H9 (cell line): Measurements from ENCODE around the gene BPIFB1. TPM values are rescaled to one million over a fixed set of nuclear protein-coding genes. Genes with fewer than 3 reads are reported as not detected.

Experiments used
- DNase-seq: peaks from one replicate; pipeline ENCODE4 v3.0.0-alpha.2; 2017
- H2AFZ ChIP-seq: one replicate; pipeline ENCODE4 v1.6.1; 2013; ENCODE audit warnings: mild to moderate bottlenecking, low read length, control low read depth, moderate library complexity
- H2AK5ac ChIP-seq: 2 replicates; pipeline ENCODE4 v1.6.1; 2013; ENCODE audit warnings: low read length, control low read depth, mixed read lengths; ENCODE audit not compliant: insufficient read length
- H2BK120ac ChIP-seq: one replicate; pipeline ENCODE4 v1.6.1; 2013; ENCODE audit warnings: low read depth, mild to moderate bottlenecking, low read length, control low read depth, inconsistent platforms; ENCODE audit not compliant: poor library complexity, severe bottlenecking
- H2BK12ac ChIP-seq: 2 replicates; pipeline ENCODE4 v1.6.1; 2013; ENCODE audit warnings: low read length, control low read depth, mixed read lengths, low read depth; ENCODE audit not compliant: insufficient read length
- H2BK15ac ChIP-seq: 2 replicates; pipeline ENCODE4 v1.6.1; 2013; ENCODE audit warnings: low read depth, low read length, control low read depth
- H2BK20ac ChIP-seq: one replicate; pipeline ENCODE4 v1.6.1; 2013; ENCODE audit warnings: low read depth, mild to moderate bottlenecking, low read length, control low read depth, inconsistent platforms; ENCODE audit not compliant: poor library complexity, severe bottlenecking
- H2BK5ac ChIP-seq: 2 replicates; pipeline ENCODE4 v1.6.1; 2013; ENCODE audit warnings: low read length, control low read depth, mixed read lengths; ENCODE audit not compliant: insufficient read length
- H3K14ac ChIP-seq: 2 replicates; pipeline ENCODE4 v1.6.1; 2013; ENCODE audit warnings: low read length, control low read depth; ENCODE audit not compliant: insufficient read depth
- H3K18ac ChIP-seq: 2 replicates; pipeline ENCODE4 v1.6.1; 2013; ENCODE audit warnings: low read depth, mild to moderate bottlenecking, mixed read lengths, low read length, control low read depth; ENCODE audit not compliant: insufficient read length
- H3K23ac ChIP-seq: 2 replicates; pipeline ENCODE4 v1.6.1; 2013; ENCODE audit warnings: low read length, control low read depth, mixed read lengths, low read depth; ENCODE audit not compliant: insufficient read length
- H3K23me2 ChIP-seq: 2 replicates; pipeline ENCODE4 v1.6.1; 2013; ENCODE audit warnings: low read depth, mild to moderate bottlenecking, mixed read lengths, low read length, control low read depth; ENCODE audit not compliant: insufficient read length, poor library complexity, severe bottlenecking
- H3K27ac ChIP-seq: 2 replicates; pipeline ENCODE4 v1.5.1; 2013; ENCODE audit warnings: low read length, control low read depth, mixed read lengths, low read depth; ENCODE audit not compliant: insufficient read length
- H3K27me3 ChIP-seq: 2 replicates; pipeline ENCODE4 v1.6.1; 2013; ENCODE audit warnings: low read length, control low read depth, inconsistent platforms; ENCODE audit not compliant: insufficient read depth
- H3K4ac ChIP-seq: 2 replicates; pipeline ENCODE4 v1.6.1; 2013; ENCODE audit warnings: low read depth, mild to moderate bottlenecking, control low read depth, inconsistent platforms, low read length, moderate library complexity
- H3K4me1 ChIP-seq: 2 replicates; pipeline ENCODE4 v1.6.1; 2013; ENCODE audit warnings: low read length, control low read depth, inconsistent platforms; ENCODE audit not compliant: insufficient read depth
- H3K4me2 ChIP-seq: 2 replicates; pipeline ENCODE4 v1.6.1; 2013; ENCODE audit warnings: low read length, control low read depth, mixed read lengths; ENCODE audit not compliant: insufficient read length, insufficient read depth
- H3K56ac ChIP-seq: 2 replicates; pipeline ENCODE4 v1.6.1; 2013; ENCODE audit warnings: low read depth, mild to moderate bottlenecking, mixed read lengths, low read length, control low read depth; ENCODE audit not compliant: insufficient read length
- H3K79me1 ChIP-seq: 2 replicates; pipeline ENCODE4 v1.6.1; 2013; ENCODE audit warnings: low read depth, mild to moderate bottlenecking, moderate library complexity, low read length, control low read depth, inconsistent platforms; ENCODE audit not compliant: insufficient read depth, poor library complexity, severe bottlenecking
- H3K79me2 ChIP-seq: 2 replicates; pipeline ENCODE4 v1.6.1; 2013; ENCODE audit warnings: low read length, control low read depth, inconsistent platforms; ENCODE audit not compliant: insufficient read depth
- H3K9ac ChIP-seq: 2 replicates; pipeline ENCODE4 v1.6.1; 2013; ENCODE audit warnings: low read length, control low read depth, mixed read lengths; ENCODE audit not compliant: insufficient read length; ENCODE audit errors: extremely low read depth
- H3K9me3 ChIP-seq: one replicate; pipeline ENCODE4 v1.6.1; 2013; ENCODE audit warnings: low read depth, low read length, inconsistent platforms; ENCODE audit not compliant: control insufficient read depth
- H3T11ph ChIP-seq: one replicate; pipeline ENCODE4 v1.6.1; 2013; ENCODE audit warnings: mild to moderate bottlenecking, low read length, control low read depth, inconsistent platforms
- H4K20me1 ChIP-seq: one replicate; pipeline ENCODE4 v1.6.1; 2013; ENCODE audit not compliant: control insufficient read depth, insufficient read length, insufficient read depth
- H4K5ac ChIP-seq: 2 replicates; pipeline ENCODE4 v1.6.1; 2013; ENCODE audit warnings: low read depth, mild to moderate bottlenecking, mixed read lengths, low read length, control low read depth; ENCODE audit not compliant: insufficient read length
- H4K8ac ChIP-seq: replicated peaks from 2 replicates; pipeline ENCODE4 v1.6.1; 2013; ENCODE audit warnings: low read length, control low read depth, mixed read lengths, low read depth; ENCODE audit not compliant: insufficient read length
- H4K91ac ChIP-seq: 2 replicates; pipeline ENCODE4 v1.6.1; 2013; ENCODE audit warnings: low read depth, mild to moderate bottlenecking, moderate library complexity, mixed read lengths, low read length, control low read depth; ENCODE audit not compliant: insufficient read length
- H3K27ac Mint-ChIP-seq, 3 experiments: 2 replicates in 2 of 3; 3 replicates in 1 of 3; pipeline ENCODE4 v1.8.0; 2020 to 2021; ENCODE audit warnings: mixed read lengths in 3 of 3, mild to moderate bottlenecking in 1 of 3, moderate library complexity in 1 of 3
- H3K27me3 Mint-ChIP-seq: 2 replicates; pipeline ENCODE4 v1.8.0; 2021; ENCODE audit warnings: low read depth, mild to moderate bottlenecking, moderate library complexity, mixed read lengths
- H3K36me3 Mint-ChIP-seq, 3 experiments: 2 replicates in 2 of 3; 3 replicates in 1 of 3; pipeline ENCODE4 v1.8.0; 2020 to 2021; ENCODE audit warnings: low read depth in 3 of 3, mixed read lengths in 3 of 3; ENCODE audit not compliant: insufficient read depth in 1 of 3
- H3K4me1 Mint-ChIP-seq, 2 experiments: 2 replicates each; pipeline ENCODE4 v1.8.0; 2020; ENCODE audit warnings: mixed read lengths in 2 of 2
- H3K4me3 Mint-ChIP-seq, 2 experiments: 2 replicates in 1 of 2; 3 replicates in 1 of 2; pipeline ENCODE4 v1.8.0; 2020 to 2021; ENCODE audit warnings: mild to moderate bottlenecking in 2 of 2, mixed read lengths in 2 of 2, moderate library complexity in 1 of 2
- H3K9me3 Mint-ChIP-seq, 2 experiments: 2 replicates in 1 of 2; 3 replicates in 1 of 2; pipeline ENCODE4 v1.8.0; 2020; ENCODE audit warnings: mild to moderate bottlenecking in 2 of 2, mixed read lengths in 2 of 2, moderate library complexity in 1 of 2
- WGBS: extraction: QIAGEN DNeasy Blood & Tissue Kit; methylation state at CpG from one replicate; pipeline ENCODE4 v1.1.7; 2013; ENCODE audit warnings: missing lambda C conversion rate, low lambda C conversion rate, mixed read lengths; ENCODE audit not compliant: insufficient read length; ENCODE audit errors: extremely low coverage; 5-methylcytosine and 5-hydroxymethylcytosine counted together
- total RNA-seq: library from RNA; stranded (reverse); gene quantifications from 2 replicates; pipeline ENCODE4 v1.2.1, GENCODE V29; 2021
- TF ChIP-seq, protein P1 (sequence below): fragments of 200-600 bp; sonication (generic); conservative IDR thresholded peaks from 3 replicates; pipeline ENCODE4 v1.8.0; 2021; ENCODE audit warnings: antibody characterized with exemption, mild to moderate bottlenecking

The BPIFB1 gene
- total RNA-seq, 1 experiment from 2014 or later: not detected

DNA sequence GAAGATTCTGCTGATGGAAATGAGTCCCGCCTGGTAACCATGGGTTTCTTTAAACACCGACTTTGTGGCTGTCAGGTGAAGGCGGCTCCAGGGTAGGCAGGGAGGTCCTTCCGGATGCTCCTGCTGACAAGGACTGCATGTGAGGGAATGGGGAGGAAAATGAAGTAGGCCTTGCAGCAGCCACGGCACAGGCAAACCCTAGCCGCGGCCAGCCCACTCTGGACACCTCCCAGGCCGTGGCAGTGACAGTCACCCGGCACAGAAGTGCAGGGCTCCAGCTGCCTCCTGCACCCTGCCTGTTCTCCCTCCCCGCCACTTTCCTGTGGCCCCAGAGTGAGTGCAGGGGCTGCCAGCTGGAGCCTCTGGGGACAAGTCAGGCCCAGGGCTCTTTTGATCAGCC lies 21.0 kb downstream of the BPIFB1 start:
- Histone ChIP-seq H3K23ac (no peak overlapping the region), H3T11ph (no peak overlapping the region), H3K27ac (no peak overlapping the region), H3K4me1 (no peaks in the 10 kb centered on the region), H3K79me2 (no peaks in the 10 kb centered on the region), H2AK5ac (no peak overlapping the region), H3K14ac (no peak overlapping the region), H3K9ac (no peak overlapping the region), H4K91ac (no peak overlapping the region), H2BK5ac (no peak overlapping the region), H2BK12ac (no peak overlapping the region), H3K18ac (no peak overlapping the region), H3K56ac (no peak overlapping the region), H4K8ac (no peak overlapping the region), H2BK20ac (no peak overlapping the region), H4K5ac (no peak overlapping the region), H3K23me2 (no peaks in the 10 kb centered on the region), H3K4me2 (no peak overlapping the region), H2BK15ac (no peak overlapping the region), H3K79me1 (no peaks in the 10 kb centered on the region), H4K20me1 (no peaks in the 10 kb centered on the region), H3K4ac (no peak overlapping the region), H3K27me3 (no peaks in the 10 kb centered on the region), H2BK120ac (no peak overlapping the region), H3K9me3 (no peaks in the 10 kb centered on the region), H2AFZ (no peak overlapping the region)
- Mint-ChIP-seq H3K4me3 (no peak overlapping the region), H3K36me3 (no peaks in the 10 kb centered on the region; a peak in 1 of 7 replicates), H3K4me1 (peaks cover 3% of the 10 kb centered on the region in 2 experiments; a peak in 2 of 4 replicates), H3K27ac (no peak overlapping the region), H3K27me3 (peaks cover 7% of the 10 kb centered on the region), H3K9me3 (peaks cover 0 to 3% of the 10 kb centered on the region in 2 experiments; a peak in 2 of 5 replicates)
- no CpG with 5 or more reads among the region's 10 CpGs for WGBS
- TF ChIP-seq, protein P1, sequence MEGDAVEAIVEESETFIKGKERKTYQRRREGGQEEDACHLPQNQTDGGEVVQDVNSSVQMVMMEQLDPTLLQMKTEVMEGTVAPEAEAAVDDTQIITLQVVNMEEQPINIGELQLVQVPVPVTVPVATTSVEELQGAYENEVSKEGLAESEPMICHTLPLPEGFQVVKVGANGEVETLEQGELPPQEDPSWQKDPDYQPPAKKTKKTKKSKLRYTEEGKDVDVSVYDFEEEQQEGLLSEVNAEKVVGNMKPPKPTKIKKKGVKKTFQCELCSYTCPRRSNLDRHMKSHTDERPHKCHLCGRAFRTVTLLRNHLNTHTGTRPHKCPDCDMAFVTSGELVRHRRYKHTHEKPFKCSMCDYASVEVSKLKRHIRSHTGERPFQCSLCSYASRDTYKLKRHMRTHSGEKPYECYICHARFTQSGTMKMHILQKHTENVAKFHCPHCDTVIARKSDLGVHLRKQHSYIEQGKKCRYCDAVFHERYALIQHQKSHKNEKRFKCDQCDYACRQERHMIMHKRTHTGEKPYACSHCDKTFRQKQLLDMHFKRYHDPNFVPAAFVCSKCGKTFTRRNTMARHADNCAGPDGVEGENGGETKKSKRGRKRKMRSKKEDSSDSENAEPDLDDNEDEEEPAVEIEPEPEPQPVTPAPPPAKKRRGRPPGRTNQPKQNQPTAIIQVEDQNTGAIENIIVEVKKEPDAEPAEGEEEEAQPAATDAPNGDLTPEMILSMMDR: no peak
- DNase-seq: no peak
